ENCODE data around the gene NABP2. TPM values are rescaled to one million over a fixed set of nuclear protein-coding genes. Genes with fewer than 3 reads are reported as not detected.

Gene NABP2
- total and polyA plus RNA-seq, 2 donors (not counting 1 experiment from before 2014, with no cell fraction given), result 14.9 to 16.1 TPM

DNA sequence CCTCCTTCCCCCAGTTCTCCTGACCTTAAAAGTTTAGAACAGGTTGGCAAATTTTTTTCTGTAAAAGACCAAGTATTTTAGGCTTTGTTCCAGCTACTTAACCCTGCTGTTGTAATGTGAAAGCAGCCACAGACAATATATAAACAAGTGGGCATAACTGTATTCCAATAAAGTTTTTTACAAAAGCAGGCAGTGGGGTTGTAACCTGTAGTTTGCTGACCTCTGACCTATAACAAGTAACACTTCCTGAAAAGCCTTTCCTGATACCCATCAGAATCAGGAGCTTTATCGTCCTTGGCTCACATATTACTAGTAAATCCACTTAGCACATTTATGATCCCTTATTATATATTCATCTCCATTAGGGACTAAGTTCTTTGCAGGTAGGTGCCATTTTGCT lies 21.8 kb upstream of the NABP2 start:
- no peaks in the 10 kb centered on the region for H3K27me3 ChIP-seq (replicated peaks in 1 of 4; ENCODE audit: control extremely low read depth in 1 of 4, control insufficient read depth in 3 of 4, insufficient read depth in 4 of 4, low read length in 3 of 4)
- WGBS (ENCODE audit: insufficient coverage), result no CpG with 5 or more reads among the region's 1 CpG
- Mint-ChIP-seq H3K4me1 (peaks cover 25% of the 10 kb centered on the region), H3K9me3 (ENCODE audit: insufficient read depth) (no peaks in the 10 kb centered on the region), H3K27ac (peak overlapping the region; percentile 28), H3K4me3 (no peak overlapping the region), H3K27me3 (no peaks in the 10 kb centered on the region)
- H4K20me1 ChIP-seq (ENCODE audit: control insufficient read depth, insufficient read depth, low read length, poor library complexity, severe bottlenecking), result no peaks in the 10 kb centered on the region
- POLR2A ChIA-PET, result interaction anchor here (0.5 to 0.8 kb wide), 2 partner anchors 20 to 508 kb away, joined by 4 read pairs; partner anchors contain the start of gene RNF41
- H3K4me3 ChIP-seq (ENCODE audit: control extremely low read depth in 1 of 5, extremely low read depth in 1 of 5, insufficient read depth in 1 of 5, low read depth in 2 of 5, low read length in 4 of 5), result no peak overlapping the region
- no peak for DNase-seq
- CTCF ChIA-PET, result interaction anchor here (0.9 to 2.6 kb wide), 8 partner anchors 8 to 99 kb away, joined by 3 to 13 read pairs (median 6); partner anchors contain the start of genes ANKRD52, RNF41 and SMARCC2
- ATAC-seq (ENCODE audit: low read depth), result no peak
- H3K9me3 ChIP-seq (ENCODE audit: control extremely low read depth in 1 of 3, control insufficient read depth in 2 of 3, insufficient read depth in 1 of 3, low read length in 2 of 3), result no peaks in the 10 kb centered on the region
- no peak overlapping the region for H3K9ac ChIP-seq (ENCODE audit: low read length)
- H3K36me3 ChIP-seq (replicated peaks in 1 of 2; ENCODE audit: control extremely low read depth in 1 of 2, control insufficient read depth in 1 of 2, extremely low read depth in 1 of 2, insufficient read depth in 2 of 2, low read length in 1 of 2), result peaks cover 3 to 29% of the 10 kb centered on the region in 2 experiments
- TF ChIP-seq, protein P1, sequence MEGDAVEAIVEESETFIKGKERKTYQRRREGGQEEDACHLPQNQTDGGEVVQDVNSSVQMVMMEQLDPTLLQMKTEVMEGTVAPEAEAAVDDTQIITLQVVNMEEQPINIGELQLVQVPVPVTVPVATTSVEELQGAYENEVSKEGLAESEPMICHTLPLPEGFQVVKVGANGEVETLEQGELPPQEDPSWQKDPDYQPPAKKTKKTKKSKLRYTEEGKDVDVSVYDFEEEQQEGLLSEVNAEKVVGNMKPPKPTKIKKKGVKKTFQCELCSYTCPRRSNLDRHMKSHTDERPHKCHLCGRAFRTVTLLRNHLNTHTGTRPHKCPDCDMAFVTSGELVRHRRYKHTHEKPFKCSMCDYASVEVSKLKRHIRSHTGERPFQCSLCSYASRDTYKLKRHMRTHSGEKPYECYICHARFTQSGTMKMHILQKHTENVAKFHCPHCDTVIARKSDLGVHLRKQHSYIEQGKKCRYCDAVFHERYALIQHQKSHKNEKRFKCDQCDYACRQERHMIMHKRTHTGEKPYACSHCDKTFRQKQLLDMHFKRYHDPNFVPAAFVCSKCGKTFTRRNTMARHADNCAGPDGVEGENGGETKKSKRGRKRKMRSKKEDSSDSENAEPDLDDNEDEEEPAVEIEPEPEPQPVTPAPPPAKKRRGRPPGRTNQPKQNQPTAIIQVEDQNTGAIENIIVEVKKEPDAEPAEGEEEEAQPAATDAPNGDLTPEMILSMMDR (IDR thresholded peaks at IDR 0.05), result no peak
- TF ChIP-seq EZH2 (IDR thresholded peaks at IDR 0.05; ENCODE audit: borderline replicate concordance, insufficient read depth, low read depth, low read length, poor library complexity, severe bottlenecking), result no peak
- H3K79me2 ChIP-seq (ENCODE audit: control insufficient read depth, insufficient read depth, low read length), result no peaks in the 10 kb centered on the region
- no peak overlapping the region for H2AFZ ChIP-seq (ENCODE audit: insufficient read depth, low read depth, low read length, poor library complexity, severe bottlenecking)
- intact Hi-C loops (cut with micrococcal nuclease), result no loop called here
- peak overlapping the region in 1 of 2 donors; percentile 56 for H3K27ac ChIP-seq (ENCODE audit: low read length in 2 of 2)
- H3K4me2 ChIP-seq (replicated peaks; ENCODE audit: low read depth, low read length, poor library complexity, severe bottlenecking), result no peak overlapping the region
- H3K4me1 ChIP-seq (ENCODE audit: control insufficient read depth in 2 of 2, insufficient read depth in 2 of 2, low read length in 2 of 2), result peaks cover 2 to 3% of the 10 kb centered on the region in 2 donors

DNA sequence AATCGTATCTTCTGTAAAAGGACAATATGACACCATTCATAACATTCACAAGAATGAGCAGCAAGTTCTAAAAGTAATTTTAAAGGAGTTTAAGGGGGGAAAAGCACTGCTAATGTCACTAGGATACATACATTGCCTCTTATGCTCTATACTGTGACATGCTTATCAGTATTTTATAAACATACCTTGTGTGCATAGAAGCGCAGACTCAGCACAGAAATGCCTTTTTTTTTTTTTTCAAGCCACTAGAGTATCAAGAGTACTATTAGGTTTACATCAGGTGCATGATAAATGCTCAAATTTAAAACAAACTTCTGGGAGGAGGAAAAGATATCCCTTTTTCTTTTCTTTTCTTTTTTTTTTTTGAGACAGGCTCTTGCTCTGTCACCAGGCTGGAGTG lies 21.3 kb upstream of the NABP2 start:
- intact Hi-C loops (cut with micrococcal nuclease), result no loop called here
- no peak for DNase-seq
- H3K27me3 Mint-ChIP-seq, result no peaks in the 10 kb centered on the region
- WGBS (ENCODE audit: insufficient coverage), result no CpG with 5 or more reads among the region's 2 CpGs
- Histone ChIP-seq H3K36me3 (replicated peaks in 1 of 2; ENCODE audit: control extremely low read depth in 1 of 2, control insufficient read depth in 1 of 2, extremely low read depth in 1 of 2, insufficient read depth in 2 of 2, low read length in 1 of 2) (peaks cover 3 to 34% of the 10 kb centered on the region in 2 experiments), H3K79me2 (ENCODE audit: control insufficient read depth, insufficient read depth, low read length) (no peaks in the 10 kb centered on the region), H4K20me1 (ENCODE audit: control insufficient read depth, insufficient read depth, low read length, poor library complexity, severe bottlenecking) (no peaks in the 10 kb centered on the region), H3K9ac (ENCODE audit: low read length) (no peak overlapping the region), H3K4me3 (ENCODE audit: control extremely low read depth in 1 of 5, extremely low read depth in 1 of 5, insufficient read depth in 1 of 5, low read depth in 2 of 5, low read length in 4 of 5) (no peak overlapping the region), H3K9me3 (ENCODE audit: control extremely low read depth in 1 of 3, control insufficient read depth in 2 of 3, insufficient read depth in 1 of 3, low read length in 2 of 3) (no peaks in the 10 kb centered on the region), H3K4me2 (replicated peaks; ENCODE audit: low read depth, low read length, poor library complexity, severe bottlenecking) (no peak overlapping the region), H3K4me1 (ENCODE audit: control insufficient read depth in 2 of 2, insufficient read depth in 2 of 2, low read length in 2 of 2) (peaks cover 6 to 8% of the 10 kb centered on the region in 2 donors), H3K27ac (ENCODE audit: low read length in 2 of 2) (peak overlapping the region in 1 of 2 donors; percentile 56), H2AFZ (ENCODE audit: insufficient read depth, low read depth, low read length, poor library complexity, severe bottlenecking) (no peak overlapping the region), H3K27me3 (replicated peaks in 1 of 4; ENCODE audit: control extremely low read depth in 1 of 4, control insufficient read depth in 3 of 4, insufficient read depth in 4 of 4, low read length in 3 of 4) (no peaks in the 10 kb centered on the region)
- peak overlapping the region; percentile 46 for H3K27ac Mint-ChIP-seq
- no peak overlapping the region for H3K4me3 Mint-ChIP-seq
- no peak for TF ChIP-seq EZH2 (IDR thresholded peaks at IDR 0.05; ENCODE audit: borderline replicate concordance, insufficient read depth, low read depth, low read length, poor library complexity, severe bottlenecking)
- H3K9me3 Mint-ChIP-seq (ENCODE audit: insufficient read depth), result no peaks in the 10 kb centered on the region
- no peak for ATAC-seq (ENCODE audit: low read depth)
- peaks cover 30% of the 10 kb centered on the region for H3K4me1 Mint-ChIP-seq
- ChIA-PET CTCF (interaction anchor here (0.6 to 7.6 kb wide), 5 partner anchors 9 to 373 kb away, joined by 3 to 126 read pairs (median 4); partner anchors contain the start of genes DNAJC14, NABP2, RNF41 and SMARCC2), POLR2A (interaction anchor here (0.6 to 0.7 kb wide), 3 partner anchors 17 to 906 kb away, joined by 4 to 5 read pairs (median 5); partner anchors contain the start of gene CS)

All from B cell (primary cell).